Hair follicular keratinocyte (primary cell): Measurements from ENCODE around the gene SAMD9L. TPM values are rescaled to one million over a fixed set of nuclear protein-coding genes. Genes with fewer than 3 reads are reported as not detected.

Experiments used
- total RNA-seq: library from RNA; depleted of rRNA; stranded (reverse); fragments of >200 nt; gene quantifications from 2 replicates; pipeline ENCODE4 v1.2.3, GENCODE V29; 2015

Gene SAMD9L
- total RNA-seq: 0.70 and 0.99 TPM in 2 replicates

GRCh38 chr7:93148144-93148543 is at the start of gene SAMD9L:
Gene SAMD9L (minus strand): TSS chr7:93148385. CDS start chr7:93135971, 12,414 bp downstream.

GRCh38 chr7:93117852-93118530 is 30.2 kb downstream of the SAMD9L start, which contains the start of gene SAMD9:
Gene SAMD9 (minus strand): TSS chr7:93117979. CDS start chr7:93106097, 11,882 bp downstream.

Other genes with a start within 250 kb of the SAMD9L start
- gene SAMD9, start 30.4 kb downstream of the SAMD9L start, total RNA-seq: 3.4 and 4.0 TPM in 2 replicates
- gene HEPACAM2, start 78.1 kb upstream of the SAMD9L start, total RNA-seq: not detected in 2 replicates
- gene VPS50, start 84.0 kb upstream of the SAMD9L start, total RNA-seq: 10.5 and 17.5 TPM in 2 replicates